Esophagus squamous epithelium (tissue), 5 donors: ENCODE results near the gene LCN10. TPM values are rescaled to one million over a fixed set of nuclear protein-coding genes. Genes with fewer than 3 reads are reported as not detected.

Experiments
- DNase-seq: peaks from one replicate; lab custom pipeline; 2025; lab: John Stamatoyannopoulos, UW
- H3K27ac ChIP-seq, 4 donors: fragments of 200-600 bp; sonication (generic); one replicate each; pipeline ENCODE4 v1.5.1; 2016 to 2019; ENCODE audit warnings: mild to moderate bottlenecking in 1 of 4
- H3K27me3 ChIP-seq, 4 donors: fragments of 200-600 bp; sonication (generic); 1 replicate in 3 of 4; 2 replicates in 1 of 4; pipeline versions ENCODE4 v1.5.1 to v1.6.0; 2017 to 2021; ENCODE audit warnings: antibody characterized with exemption in 1 of 4
- H3K36me3 ChIP-seq, 3 donors: fragments of 200-600 bp; sonication (generic); one replicate each; pipeline ENCODE4 v1.5.1; 2016 to 2019
- H3K4me1 ChIP-seq, 3 donors: fragments of 200-600 bp; sonication (generic); one replicate each; pipeline ENCODE4 v1.5.1; 2017 to 2019
- H3K4me3 ChIP-seq, 4 donors: fragments of 200-600 bp; sonication (generic); 1 replicate in 3 of 4; 2 replicates in 1 of 4; pipeline ENCODE4 v1.5.1; 2016 to 2019; ENCODE audit warnings: mild to moderate bottlenecking in 2 of 4, moderate library complexity in 1 of 4
- H3K9me3 ChIP-seq, 3 donors: fragments of 200-600 bp; sonication (generic); one replicate each; pipeline ENCODE4 v1.5.1; 2016 to 2019
- POLR2A ChIP-seq, 4 donors: fragments of 450-650 bp; IDR thresholded peaks; one replicate each; pipeline ENCODE4 v1.6.1; 2017; ENCODE audit warnings: antibody characterized with exemption in 4 of 4, mild to moderate bottlenecking in 4 of 4, moderate library complexity in 3 of 4
- WGBS, 2 donors: methylation state at CpG; one replicate each; pipeline ENCODE4 v1.1.5; 2018; 5-methylcytosine and 5-hydroxymethylcytosine counted together
- intact Hi-C: fragments of 100-400 bp; cut with DNase I; formaldehyde crosslinking; loops from one replicate; pipeline ENCODE4 v1.15.0; 2022
- total RNA-seq, 4 donors: library from RNA; depleted of rRNA; stranded (reverse); fragments of >200 nt; gene quantifications; one replicate each; pipeline ENCODE4 v1.1.0, GENCODE V29; 2016
- TF ChIP-seq, protein P1 (sequence below), 6 experiments: fragments of 450-650 bp in 4 of 6; fragments of 200-600 bp in 2 of 6; sonication (generic) in 2 of 6; IDR thresholded peaks; one replicate each; pipeline ENCODE4 v1.5.1; 2016 to 2019; ENCODE audit warnings: antibody characterized with exemption in 6 of 6, mild to moderate bottlenecking in 4 of 6, moderate library complexity in 4 of 6
- donor health status: DM: yes; HTN: yes; CAD: no.

LCN10 gene
- total RNA-seq, 4 donors from 2014 or later: 0.64 to 3.8 (median 2.2) TPM

- no peak overlapping the region for H3K27ac ChIP-seq
- peaks cover 24 to 34% (median 29%) of the 10 kb centered on the region in 3 donors for H3K4me1 ChIP-seq
- no peak for DNase-seq
- no peaks in the 10 kb centered on the region for H3K9me3 ChIP-seq
- peaks cover 10 to 75% (median 20%) of the 10 kb centered on the region in 4 donors for H3K27me3 ChIP-seq
- TF ChIP-seq, protein P1, sequence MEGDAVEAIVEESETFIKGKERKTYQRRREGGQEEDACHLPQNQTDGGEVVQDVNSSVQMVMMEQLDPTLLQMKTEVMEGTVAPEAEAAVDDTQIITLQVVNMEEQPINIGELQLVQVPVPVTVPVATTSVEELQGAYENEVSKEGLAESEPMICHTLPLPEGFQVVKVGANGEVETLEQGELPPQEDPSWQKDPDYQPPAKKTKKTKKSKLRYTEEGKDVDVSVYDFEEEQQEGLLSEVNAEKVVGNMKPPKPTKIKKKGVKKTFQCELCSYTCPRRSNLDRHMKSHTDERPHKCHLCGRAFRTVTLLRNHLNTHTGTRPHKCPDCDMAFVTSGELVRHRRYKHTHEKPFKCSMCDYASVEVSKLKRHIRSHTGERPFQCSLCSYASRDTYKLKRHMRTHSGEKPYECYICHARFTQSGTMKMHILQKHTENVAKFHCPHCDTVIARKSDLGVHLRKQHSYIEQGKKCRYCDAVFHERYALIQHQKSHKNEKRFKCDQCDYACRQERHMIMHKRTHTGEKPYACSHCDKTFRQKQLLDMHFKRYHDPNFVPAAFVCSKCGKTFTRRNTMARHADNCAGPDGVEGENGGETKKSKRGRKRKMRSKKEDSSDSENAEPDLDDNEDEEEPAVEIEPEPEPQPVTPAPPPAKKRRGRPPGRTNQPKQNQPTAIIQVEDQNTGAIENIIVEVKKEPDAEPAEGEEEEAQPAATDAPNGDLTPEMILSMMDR (IDR thresholded peaks at IDR 0.05): no peak
- no peak for TF ChIP-seq POLR2A (IDR thresholded peaks at IDR 0.05)
- no peaks in the 10 kb centered on the region for H3K36me3 ChIP-seq
- intact Hi-C loops: no loop called here
- WGBS, 2 donors: 71 to 78% methylated on average over 11 to 12 of the region's 16 CpGs
- no peak overlapping the region for H3K4me3 ChIP-seq
Measured at GRCh38 chr9:136740491-136740890, 2.2 kb downstream of the LCN10 start.

DNA sequence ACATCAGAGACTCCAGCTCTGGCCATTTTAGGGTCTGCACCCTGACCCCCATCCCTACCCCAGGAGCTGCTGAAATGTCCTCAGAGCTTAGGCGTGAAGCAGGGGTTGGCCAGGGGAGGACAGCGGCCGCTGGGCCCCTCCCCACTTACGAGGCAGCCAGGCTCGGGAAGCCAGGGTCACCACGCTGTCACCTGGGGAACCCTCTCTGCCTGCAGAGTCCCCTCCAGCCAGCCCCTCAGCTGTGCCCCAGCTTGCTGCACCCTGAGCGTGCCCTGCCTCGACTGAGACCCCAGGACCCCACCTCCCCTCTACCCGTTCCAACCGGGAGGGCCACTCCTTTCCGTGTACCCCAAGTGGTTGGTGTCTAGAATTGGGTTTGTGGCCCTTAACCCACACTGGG lies 2.7 kb downstream of the LCN10 start:
- H3K4me1 ChIP-seq: peaks cover 24 to 34% (median 29%) of the 10 kb centered on the region in 3 donors
- no peaks in the 10 kb centered on the region for H3K36me3 ChIP-seq
- no peak overlapping the region for H3K4me3 ChIP-seq
- no peaks in the 10 kb centered on the region for H3K9me3 ChIP-seq
- no peak overlapping the region for H3K27ac ChIP-seq
- TF ChIP-seq, protein P1 (IDR thresholded peaks at IDR 0.05): no peak
- TF ChIP-seq POLR2A (IDR thresholded peaks at IDR 0.05): no peak
- WGBS, 2 donors: 89 to 100% methylated on average over 2 to 3 of the region's 11 CpGs
- H3K27me3 ChIP-seq: peaks cover 10 to 71% (median 20%) of the 10 kb centered on the region in 4 donors
- intact Hi-C loops: no loop called here
- no peak for DNase-seq

DNA sequence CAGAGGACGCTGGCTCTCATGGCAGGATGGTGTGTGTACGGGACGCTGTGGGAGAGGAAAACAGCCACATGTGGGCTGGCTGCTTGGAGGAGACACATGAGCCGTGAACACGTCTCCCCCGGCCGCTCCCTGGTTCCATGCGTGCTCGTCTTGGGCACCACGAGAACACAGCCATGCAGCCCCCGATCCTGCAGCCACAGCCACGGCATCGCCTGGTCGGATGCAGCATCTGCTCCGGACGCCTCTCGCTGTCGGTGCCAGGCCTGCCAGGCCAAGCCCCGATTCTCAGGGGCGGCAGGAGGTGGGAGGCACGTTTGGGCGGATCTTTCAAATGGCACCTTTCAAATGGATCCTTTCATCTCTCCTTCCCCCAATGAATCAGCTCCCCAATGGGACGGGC lies 3.2 kb downstream of the LCN10 start:
- Histone ChIP-seq H3K4me1 (peaks cover 24 to 34% (median 29%) of the 10 kb centered on the region in 3 donors), H3K27me3 (peaks cover 10 to 66% (median 20%) of the 10 kb centered on the region in 4 donors), H3K27ac (no peak overlapping the region), H3K9me3 (no peaks in the 10 kb centered on the region), H3K4me3 (no peak overlapping the region), H3K36me3 (no peaks in the 10 kb centered on the region)
- WGBS, 2 donors: 64 to 81% methylated on average over 5 to 20 of the region's 23 CpGs
- intact Hi-C loops: no loop called here
- DNase-seq: no peak
- TF ChIP-seq, protein P1 (IDR thresholded peaks at IDR 0.05): no peak
- TF ChIP-seq POLR2A (IDR thresholded peaks at IDR 0.05): no peak

- DNase-seq: no peak
- 87 to 94% methylated on average over 3 to 19 of the region's 20 CpGs for WGBS, 2 donors
- no peaks in the 10 kb centered on the region for H3K36me3 ChIP-seq
- no peak overlapping the region for H3K4me3 ChIP-seq
- H3K27me3 ChIP-seq: peaks cover 10 to 60% (median 20%) of the 10 kb centered on the region in 4 donors
- peaks cover 24 to 34% (median 29%) of the 10 kb centered on the region in 3 donors for H3K4me1 ChIP-seq
- no peaks in the 10 kb centered on the region for H3K9me3 ChIP-seq
- intact Hi-C loops: no loop called here
- no peak for TF ChIP-seq POLR2A (IDR thresholded peaks at IDR 0.05)
- TF ChIP-seq, protein P1 (IDR thresholded peaks at IDR 0.05): no peak
- no peak overlapping the region for H3K27ac ChIP-seq
Measured at GRCh38 chr9:136738960-136739359, 3.8 kb downstream of the LCN10 start.

DNA sequence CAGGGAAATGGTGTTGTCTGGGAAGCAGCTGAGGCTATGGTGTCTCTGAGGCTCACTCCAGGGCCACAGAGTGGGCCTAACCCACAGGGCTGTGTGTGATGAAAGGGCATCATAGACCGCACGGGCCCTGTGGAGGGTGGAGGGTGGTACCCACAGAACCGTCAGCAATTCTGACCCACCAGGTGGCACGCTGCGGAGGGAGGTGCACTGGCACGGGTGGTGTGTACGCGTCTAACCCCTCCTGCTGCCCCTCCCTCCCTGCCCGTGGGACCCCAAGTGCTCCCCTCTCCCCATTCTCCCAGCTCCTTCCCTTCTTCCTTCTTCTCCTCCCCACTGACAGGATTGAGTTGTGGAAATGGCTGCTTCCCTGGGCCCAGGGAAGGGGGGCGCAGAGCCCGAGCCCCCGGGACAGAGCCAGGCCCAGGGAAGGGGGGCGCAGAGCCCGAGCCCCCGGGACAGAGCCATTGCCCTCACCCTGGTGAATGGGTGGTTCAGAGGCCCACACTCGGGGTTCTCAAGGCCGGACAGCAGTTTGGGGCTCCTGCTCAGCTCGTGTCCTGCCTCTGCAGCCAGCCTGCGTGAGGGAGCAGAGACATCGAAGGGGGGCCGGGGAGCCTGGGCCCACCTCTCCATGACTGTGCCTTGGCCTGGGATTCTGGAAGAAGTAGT lies 6.8 kb downstream of the LCN10 start:
- H3K9me3 ChIP-seq: no peaks in the 10 kb centered on the region
- TF ChIP-seq, protein P1 (IDR thresholded peaks at IDR 0.05): no peak
- TF ChIP-seq POLR2A (IDR thresholded peaks at IDR 0.05): no peak
- DNase-seq: no peak
- WGBS, 2 donors: 81 to 86% methylated on average over 4 to 12 of the region's 21 CpGs
- H3K36me3 ChIP-seq: no peaks in the 10 kb centered on the region
- intact Hi-C loops: no loop called here
- no peak overlapping the region for H3K4me3 ChIP-seq
- H3K27me3 ChIP-seq: peaks cover 0 to 30% (median 5%) of the 10 kb centered on the region in 4 donors
- H3K4me1 ChIP-seq: peaks cover 0 to 4% (median 2%) of the 10 kb centered on the region in 3 donors
- H3K27ac ChIP-seq: no peak overlapping the region
